Progenitor cell of endocrine pancreas (in vitro differentiated cells): ENCODE data around the gene PODXL. TPM values are rescaled to one million over a fixed set of nuclear protein-coding genes. Genes with fewer than 3 reads are reported as not detected.

Experiments
- DNase-seq: peaks from one replicate; pipeline ENCODE4 v3.0.0; 2021; ENCODE audit warnings: low spot score; ENCODE audit not compliant: unreplicated experiment
- H3K27ac Mint-ChIP-seq: 2 replicates; pipeline ENCODE4 v1.8.0; 2021; ENCODE audit warnings: mild to moderate bottlenecking, moderate library complexity, mixed read lengths
- H3K27me3 Mint-ChIP-seq: 2 replicates; pipeline ENCODE4 v1.8.0; 2021; ENCODE audit warnings: mixed read lengths
- H3K36me3 Mint-ChIP-seq: 2 replicates; pipeline ENCODE4 v1.8.0; 2022; ENCODE audit warnings: mixed read lengths; ENCODE audit not compliant: insufficient read depth
- H3K4me1 Mint-ChIP-seq: 2 replicates; pipeline ENCODE4 v1.8.0; 2021; ENCODE audit warnings: low read depth, mixed read lengths
- H3K4me3 Mint-ChIP-seq: 2 replicates; pipeline ENCODE4 v1.8.0; 2021; ENCODE audit warnings: low read depth, mild to moderate bottlenecking, moderate library complexity, mixed read lengths
- H3K9me3 Mint-ChIP-seq: 2 replicates; pipeline ENCODE4 v1.8.0; 2021; ENCODE audit warnings: low read depth, mixed read lengths
- CTCF ChIP-seq: fragments of 200-600 bp; sonication (generic); IDR thresholded peaks from one replicate; pipeline ENCODE4 v1.5.0; 2021; ENCODE audit warnings: antibody characterized with exemption, mild to moderate bottlenecking; ENCODE audit not compliant: unreplicated experiment
- total RNA-seq: library from RNA; stranded (reverse); gene quantifications from 2 replicates; pipeline ENCODE4 v1.2.1, GENCODE V29; 2021

Gene PODXL
- total RNA-seq, 1 donor from 2014 or later, result 21.2 TPM

- H3K36me3 Mint-ChIP-seq, result no peaks in the 10 kb centered on the region
These were observed 54.3 kb downstream of the PODXL start for GRCh38 chr7:131501930-131502685.

GRCh38 chr7:131501422-131501821 is 55.0 kb downstream of the PODXL start:
- DNase-seq, result no peak
- H3K9me3 Mint-ChIP-seq, result no peaks in the 10 kb centered on the region
- H3K4me3 Mint-ChIP-seq, result no peak overlapping the region
- no peaks in the 10 kb centered on the region for H3K27me3 Mint-ChIP-seq
- no peak overlapping the region for H3K27ac Mint-ChIP-seq
- H3K4me1 Mint-ChIP-seq, result peaks cover 3% of the 10 kb centered on the region
- TF ChIP-seq CTCF, result no peak
- H3K36me3 Mint-ChIP-seq, result no peaks in the 10 kb centered on the region

More at GRCh38 chr7:131501930-131502685, 54.3 kb downstream of the PODXL start:
- no peak for TF ChIP-seq CTCF
- Mint-ChIP-seq H3K27me3 (no peaks in the 10 kb centered on the region), H3K27ac (no peak overlapping the region), H3K4me1 (peaks cover 3% of the 10 kb centered on the region), H3K9me3 (no peaks in the 10 kb centered on the region), H3K4me3 (no peak overlapping the region)
- no peak for DNase-seq

- Mint-ChIP-seq H3K36me3 (no peaks in the 10 kb centered on the region), H3K4me1 (peaks cover 3% of the 10 kb centered on the region), H3K27me3 (no peaks in the 10 kb centered on the region), H3K27ac (no peak overlapping the region), H3K4me3 (no peak overlapping the region), H3K9me3 (no peaks in the 10 kb centered on the region)
- no peak for TF ChIP-seq CTCF
- no peak for DNase-seq
These were observed 56.1 kb downstream of the PODXL start for GRCh38 chr7:131500357-131500756.

- Mint-ChIP-seq H3K9me3 (no peaks in the 10 kb centered on the region), H3K4me1 (peaks cover 1% of the 10 kb centered on the region), H3K36me3 (no peaks in the 10 kb centered on the region), H3K27me3 (no peaks in the 10 kb centered on the region), H3K27ac (no peak overlapping the region), H3K4me3 (no peak overlapping the region)
- no peak for DNase-seq
- TF ChIP-seq CTCF, result no peak
These were observed 56.6 kb downstream of the PODXL start for GRCh38 chr7:131499801-131500200.

- Mint-ChIP-seq H3K4me1 (no peaks in the 10 kb centered on the region), H3K36me3 (no peaks in the 10 kb centered on the region), H3K4me3 (no peak overlapping the region), H3K9me3 (no peaks in the 10 kb centered on the region), H3K27ac (no peak overlapping the region), H3K27me3 (no peaks in the 10 kb centered on the region)
- TF ChIP-seq CTCF, result no peak
- DNase-seq, result no peak
These were observed 58.1 kb downstream of the PODXL start for GRCh38 chr7:131498237-131498885.
